Cerebellar cortex (tissue), 1 donor: Measurements from ENCODE around the gene ERN1.
A peak's percentile ranks its signal among the peaks of the same experiment; 100 is the strongest.

ENCODE experiments used
- DNase-seq: peaks from one replicate; pipeline ENCODE4 v3.0.0-alpha.2; 2015; ENCODE audit warnings: low spot score

ERN1 gene

GRCh38 chr17:64110379-64111152, 19.4 kb downstream of the ERN1 start:
- DNase-seq: no peak

DNA sequence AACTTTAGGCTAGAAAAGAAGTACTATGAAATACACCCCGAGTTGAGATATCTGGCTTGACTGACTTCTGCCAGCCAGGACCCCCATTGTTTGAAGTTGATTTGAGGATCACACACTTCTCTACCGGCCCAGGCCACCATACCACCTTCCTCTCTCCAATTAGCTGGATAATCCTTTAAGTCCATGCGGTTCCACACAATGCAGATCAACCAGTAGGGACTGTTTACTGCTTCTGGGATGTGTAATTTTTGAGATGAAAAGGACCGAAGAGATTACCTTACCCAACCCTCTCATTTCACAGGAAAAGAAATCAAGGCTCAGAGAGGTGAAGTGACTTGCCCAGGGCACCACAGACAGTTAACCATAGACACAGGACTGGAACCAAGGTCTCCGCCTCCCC, 20.5 kb downstream of the ERN1 start:
- DNase-seq: no peak

- DNase-seq: no peak
These were observed 22.3 kb downstream of the ERN1 start for GRCh38 chr17:64107500-64108236.

DNA sequence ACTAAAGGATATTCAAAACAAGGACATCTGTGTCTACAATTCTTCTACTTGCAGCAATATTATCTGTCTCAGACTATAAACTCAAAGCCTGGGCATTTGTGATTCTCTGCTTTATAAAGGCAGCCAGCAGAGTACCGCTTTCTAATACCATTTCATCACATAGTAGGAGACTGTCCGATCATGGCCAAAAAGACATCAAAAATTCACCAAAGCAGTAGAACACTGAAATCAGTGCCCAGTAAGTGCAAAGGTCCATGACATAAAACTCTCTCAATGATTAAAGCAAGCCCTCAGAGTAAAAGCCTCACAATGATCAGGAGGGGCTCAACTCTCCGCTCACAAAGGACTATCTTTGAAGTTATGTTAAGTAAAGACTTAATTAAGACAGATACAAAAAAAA, 23.0 kb downstream of the ERN1 start:
- no peak for DNase-seq

- DNase-seq: no peak
These were observed 26.3 kb downstream of the ERN1 start for GRCh38 chr17:64103391-64104364.

DNA sequence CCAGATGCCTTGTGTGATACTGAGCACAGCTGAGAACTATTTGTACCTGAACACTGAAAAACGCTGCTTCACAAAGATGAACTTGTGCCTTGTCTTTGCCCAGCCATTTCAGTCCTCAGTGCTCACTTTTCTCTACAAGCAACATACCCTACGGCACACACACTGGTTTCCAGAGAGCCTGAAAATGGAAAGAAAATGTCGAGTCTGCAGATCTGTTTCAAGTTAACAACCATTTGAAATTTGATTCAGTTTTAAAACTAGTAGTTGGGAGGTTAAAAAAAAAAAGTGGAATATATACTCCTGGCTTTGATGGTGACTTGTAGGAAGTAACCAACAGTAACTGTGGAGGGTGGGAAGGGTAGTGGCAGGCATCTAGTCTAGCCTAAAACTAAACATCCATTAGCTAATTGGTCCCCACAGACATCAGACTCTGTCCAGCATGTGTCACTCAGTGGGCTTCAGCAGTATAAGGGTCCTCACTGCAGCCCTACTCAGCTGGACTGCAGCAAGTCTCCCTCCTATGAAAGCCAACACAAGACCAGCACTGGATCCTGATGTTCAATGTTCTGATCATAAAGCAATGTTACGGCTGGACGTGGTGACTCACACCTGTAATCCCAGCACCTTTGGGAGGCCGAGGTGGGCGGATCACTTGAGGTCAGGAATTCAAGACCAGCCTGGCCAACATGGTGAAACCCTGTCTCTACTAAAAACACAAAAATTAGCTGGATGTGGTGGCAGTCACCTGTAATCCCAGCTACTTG, 27.1 kb downstream of the ERN1 start:
- no peak for DNase-seq

- no peak for DNase-seq
These were observed 30.4 kb downstream of the ERN1 start for GRCh38 chr17:64099543-64099942.

DNA sequence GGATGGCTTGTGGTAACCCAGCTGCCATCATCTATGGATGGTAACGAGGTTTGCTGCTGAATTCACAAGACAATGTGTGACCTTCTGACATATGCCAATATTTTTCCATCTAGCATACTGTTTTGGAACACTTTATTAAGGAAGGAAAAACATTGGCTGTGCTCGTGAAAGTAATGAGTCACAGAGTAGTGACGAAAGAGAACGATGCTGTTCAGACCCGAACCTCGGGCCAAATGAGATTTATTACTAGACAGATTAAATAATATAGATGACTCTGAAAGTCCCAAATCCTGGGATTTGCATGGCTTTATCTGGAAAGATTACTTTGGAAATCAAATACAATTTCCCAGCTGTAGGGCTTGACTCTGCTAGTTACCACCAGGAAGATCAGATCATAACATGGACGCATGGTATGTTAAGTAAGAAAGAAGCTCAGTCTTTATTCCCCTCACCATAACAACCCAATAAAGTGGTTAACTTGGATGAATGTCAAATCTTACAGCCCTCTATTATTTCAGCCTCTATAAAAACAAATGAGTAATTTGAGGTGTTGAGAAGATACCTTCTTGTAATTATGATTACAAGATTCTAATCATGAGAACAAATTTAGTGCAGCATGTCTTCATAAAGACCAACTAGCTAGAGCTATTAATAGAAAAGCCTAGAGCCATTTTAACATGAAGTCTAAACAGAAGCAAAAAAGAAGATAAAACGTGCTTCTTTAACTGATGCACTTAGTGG, 32.6 kb downstream of the ERN1 start:
- no peak for DNase-seq

- DNase-seq: no peak
These were observed 33.9 kb downstream of the ERN1 start for GRCh38 chr17:64096037-64096436.

GRCh38 chr17:64095144-64095882, 34.6 kb downstream of the ERN1 start:
- no peak for DNase-seq

DNA sequence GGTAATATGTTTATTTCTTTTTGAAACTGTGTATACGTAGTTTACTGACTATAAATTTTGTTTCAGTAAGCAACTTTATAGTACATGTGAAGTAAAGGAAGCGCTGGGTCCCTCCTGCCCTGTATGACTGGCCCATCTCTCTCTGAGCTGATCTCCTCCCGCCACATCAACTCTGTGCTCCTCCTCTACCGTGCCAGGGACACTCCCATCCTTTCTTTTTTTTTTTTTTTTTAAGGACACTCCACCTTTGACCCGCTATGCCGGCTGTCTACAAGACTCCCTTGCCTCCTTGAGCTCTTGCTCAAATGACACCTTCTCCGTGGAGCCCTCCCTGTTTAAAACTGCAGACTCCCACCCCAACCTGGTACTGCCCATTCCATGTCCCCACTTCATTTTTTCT, 35.5 kb downstream of the ERN1 start:
- DNase-seq: no peak

DNA sequence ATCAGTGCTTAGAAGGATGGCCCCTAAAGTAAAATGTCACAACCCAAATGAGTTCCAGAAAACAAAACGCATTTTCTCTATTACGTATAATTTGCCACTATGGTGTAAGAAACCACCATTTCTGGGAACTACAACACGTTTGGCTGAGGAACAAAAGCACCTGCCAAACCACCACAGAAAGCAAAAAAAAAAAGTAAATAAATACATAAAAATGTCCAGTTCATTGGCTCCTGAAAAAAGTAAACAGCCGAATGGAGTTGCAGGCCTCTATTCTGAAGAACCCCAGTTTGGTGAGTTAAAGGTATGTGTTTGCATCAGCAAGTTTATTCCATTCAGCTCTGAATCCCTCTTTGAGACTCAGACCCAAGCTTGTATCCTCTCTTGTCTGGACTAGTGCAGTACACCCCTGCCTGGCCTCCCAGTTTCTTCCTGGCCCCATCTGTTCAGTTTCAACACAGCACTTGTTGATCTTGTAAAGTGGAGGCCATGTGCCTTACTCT, 36.9 kb downstream of the ERN1 start:
- DNase-seq: no peak

GRCh38 chr17:64092113-64092512, 37.8 kb downstream of the ERN1 start:
- DNase-seq: no peak

DNA sequence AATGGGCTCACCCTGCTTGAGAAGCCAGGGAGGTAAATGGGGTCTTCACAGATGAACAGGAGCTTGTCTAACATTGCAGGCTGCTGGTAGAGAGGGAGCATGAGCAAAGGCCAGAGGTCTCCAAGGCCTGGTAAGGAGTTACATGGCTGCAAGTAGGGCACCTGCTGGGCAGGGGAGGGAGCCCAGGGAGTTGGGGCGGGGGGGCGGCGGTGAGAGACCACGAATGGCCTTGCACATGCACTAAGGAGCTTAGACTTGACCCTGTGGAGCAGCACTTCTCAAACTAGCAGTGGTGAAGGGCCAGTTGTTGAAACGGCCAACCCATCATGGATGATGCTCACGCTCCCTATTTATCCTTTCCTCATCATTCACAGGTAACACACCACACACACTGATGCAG, 38.4 kb downstream of the ERN1 start:
- DNase-seq: no peak

DNA sequence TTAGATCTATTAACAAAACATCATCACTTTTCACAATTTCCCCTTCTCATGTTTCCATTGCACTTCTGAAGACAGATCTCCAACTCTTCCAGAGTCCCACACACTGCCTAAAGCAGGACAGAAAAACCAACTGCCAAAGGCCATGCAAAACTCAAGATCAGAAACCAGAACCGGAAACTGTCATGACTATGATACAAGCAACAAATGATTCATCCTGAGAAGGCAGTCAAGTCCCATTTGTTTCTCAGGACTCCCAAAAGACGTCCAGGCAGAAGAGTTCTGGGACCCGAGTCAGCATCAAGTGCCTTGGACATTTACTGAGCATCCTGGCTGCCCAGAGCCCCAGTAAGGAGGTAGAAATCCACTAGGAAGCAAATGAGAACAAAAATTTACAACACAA, 38.8 kb downstream of the ERN1 start:
- no peak for DNase-seq

DNA sequence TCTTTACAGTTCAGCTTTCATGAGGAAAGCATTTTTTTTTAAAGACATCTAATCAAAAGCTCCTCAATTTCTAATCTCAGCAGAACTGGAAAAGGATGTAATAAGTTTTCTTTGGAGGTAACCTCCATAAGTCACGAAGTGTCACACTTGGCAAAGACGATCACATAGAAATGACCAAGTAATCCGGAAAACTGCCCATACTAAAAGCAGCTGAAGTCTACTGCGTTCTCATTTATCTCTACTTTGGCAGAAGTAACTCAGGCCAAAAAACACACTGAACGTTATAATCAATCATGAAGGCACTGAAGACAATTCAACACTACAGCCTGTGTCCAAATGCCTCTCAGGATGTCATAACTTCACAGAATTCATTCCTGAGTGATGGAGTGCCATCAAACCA, 39.8 kb downstream of the ERN1 start:
- DNase-seq: no peak

DNA sequence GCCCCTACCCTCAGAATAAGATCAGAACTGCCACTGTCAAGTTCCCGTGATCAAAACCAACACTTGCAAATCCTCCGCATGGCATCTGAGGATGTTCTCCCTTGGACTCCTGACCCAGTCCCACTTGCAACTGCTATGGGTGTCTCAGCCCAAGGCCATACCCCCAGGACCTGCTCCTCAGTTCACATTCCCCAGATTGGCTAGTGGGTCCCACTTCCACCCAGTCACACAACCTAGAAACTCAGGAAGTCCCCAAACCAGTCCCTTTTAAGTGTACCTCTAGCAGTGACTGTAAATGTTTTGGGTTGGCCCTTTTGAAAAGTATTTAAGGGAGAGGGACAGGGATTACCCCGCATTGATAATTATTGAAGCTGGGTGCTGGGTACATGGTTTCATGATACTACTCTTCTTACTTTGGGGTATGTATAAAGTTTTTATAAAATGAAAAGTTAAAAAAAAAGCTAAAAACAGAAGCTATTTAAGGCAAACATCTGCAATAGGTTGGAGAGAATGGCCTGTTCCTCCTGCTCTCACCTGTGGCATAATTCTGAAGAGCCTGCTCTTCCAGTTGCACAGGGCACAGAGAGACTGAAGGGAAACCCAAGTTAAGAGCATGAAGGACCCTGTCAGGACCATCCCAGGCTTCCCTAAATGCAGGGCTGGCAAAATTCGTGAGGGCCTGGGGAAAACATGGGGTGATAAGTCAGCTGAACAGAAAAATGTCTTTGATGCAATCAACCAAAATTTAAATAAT, 42.5 kb downstream of the ERN1 start:
- DNase-seq: no peak

- no peak for DNase-seq
These were observed 44.3 kb downstream of the ERN1 start for GRCh38 chr17:64085650-64086005.

GRCh38 chr17:64084940-64085649, 44.8 kb downstream of the ERN1 start:
- DNase-seq: peak; percentile 64
